H1 (cell line): ENCODE data around the gene PHF3. TPM values are rescaled to one million over a fixed set of nuclear protein-coding genes. Genes with fewer than 3 reads are reported as not detected.

Experiments used
- CTCF ChIA-PET: fragments of 300-600 bp; sonication (Branson Sonifier 250); formaldehyde crosslinking; loops from one replicate; lab custom pipeline; 2021; ENCODE audit not compliant: partially characterized antibody; lab: Charles Lee
- POLR2A ChIA-PET: fragments of 300-600 bp; sonication (Branson Sonifier 250); formaldehyde crosslinking; loops from one replicate; lab custom pipeline; 2021; ENCODE audit warnings: inconsistent platforms; ENCODE audit not compliant: partially characterized antibody; lab: Charles Lee
- DNase-seq, 2 experiments: peaks; one replicate each; pipeline versions ENCODE4 v3.0.0 to v3.0.0-alpha.2; 2010 to 2022; ENCODE audit warnings: low spot score in 2 of 2, low read depth in 1 of 2, mixed read lengths in 1 of 2
- FAIRE-seq: peaks from 2 replicates; lab custom pipeline; 2011; peaks lifted over from hg19 to GRCh38; lab: Jason Lieb, UNC
- H2AFZ ChIP-seq: 2 replicates; pipeline ENCODE4 v1.8.1; 2012; ENCODE audit warnings: low read length, inconsistent platforms
- H2AK5ac ChIP-seq: 2 replicates; pipeline ENCODE4 v1.6.1; 2013; ENCODE audit warnings: low read depth, low read length
- H2BK120ac ChIP-seq: replicated peaks from 2 replicates; pipeline ENCODE3; 2013; ENCODE audit warnings: low read depth, low read length, inconsistent platforms
- H2BK12ac ChIP-seq: 2 replicates; pipeline ENCODE4 v1.6.1; 2013; ENCODE audit warnings: low read depth, low read length
- H2BK15ac ChIP-seq: 2 replicates; pipeline ENCODE4 v1.6.1; 2013; ENCODE audit warnings: low read length
- H2BK20ac ChIP-seq: 2 replicates; pipeline ENCODE4 v1.6.1; 2013; ENCODE audit warnings: low read length
- H2BK5ac ChIP-seq: 2 replicates; pipeline ENCODE4 v1.6.1; 2013; ENCODE audit warnings: low read depth, low read length
- H3K14ac ChIP-seq: 2 replicates; pipeline ENCODE4 v1.6.1; 2013; ENCODE audit warnings: inconsistent platforms; ENCODE audit not compliant: insufficient read length
- H3K18ac ChIP-seq: 2 replicates; pipeline ENCODE4 v1.6.1; 2013; ENCODE audit warnings: low read length; ENCODE audit errors: extremely low read depth
- H3K23ac ChIP-seq: 2 replicates; pipeline ENCODE4 v1.6.1; 2013; ENCODE audit warnings: inconsistent platforms; ENCODE audit not compliant: insufficient read length
- H3K23me2 ChIP-seq: 2 replicates; pipeline ENCODE4 v1.6.1; 2013; ENCODE audit warnings: low read depth, low read length
- H3K27ac ChIP-seq: 2 replicates; pipeline ENCODE4 v1.6.1; 2011; ENCODE audit warnings: low read depth, low read length, inconsistent platforms
- H3K27me3 ChIP-seq, 4 experiments: replicated peaks in 1 of 4; 1 replicate in 1 of 4; 2 replicates in 3 of 4; pipeline versions ENCODE4 v1.6.1 to v1.8.1; 2011 to 2013; ENCODE audit warnings: low read length in 3 of 4, mild to moderate bottlenecking in 3 of 4, inconsistent platforms in 2 of 4, mixed read lengths in 2 of 4, moderate library complexity in 1 of 4; ENCODE audit not compliant: control insufficient read depth in 3 of 4, insufficient read depth in 3 of 4; ENCODE audit errors: extremely low read depth in 1 of 4
- H3K36me3 ChIP-seq, 4 experiments: 2 replicates each; pipeline versions ENCODE4 v1.6.1 to v1.8.1; 2011 to 2013; ENCODE audit warnings: mild to moderate bottlenecking in 4 of 4, low read length in 3 of 4, moderate library complexity in 2 of 4, control low read depth in 1 of 4, inconsistent platforms in 1 of 4; ENCODE audit not compliant: insufficient read depth in 4 of 4, control insufficient read depth in 2 of 4
- H3K4ac ChIP-seq: replicated peaks from 2 replicates; pipeline ENCODE3; 2013; ENCODE audit warnings: low read length, low read depth, mixed read lengths, inconsistent platforms; ENCODE audit not compliant: insufficient read length
- H3K4me1 ChIP-seq, 4 experiments: replicated peaks in 1 of 4; 1 replicate in 1 of 4; 2 replicates in 3 of 4; pipeline versions ENCODE4 v1.6.1 to v1.8.1; 2011 to 2013; ENCODE audit warnings: low read length in 3 of 4, inconsistent platforms in 2 of 4, mixed read lengths in 1 of 4; ENCODE audit not compliant: insufficient read depth in 4 of 4, control insufficient read depth in 3 of 4
- H3K4me2 ChIP-seq, 2 experiments: 2 replicates each; pipeline versions ENCODE4 v1.6.1 to v1.8.1; 2011 to 2013; ENCODE audit warnings: low read depth in 2 of 2, low read length in 2 of 2, control low read depth in 1 of 2, inconsistent platforms in 1 of 2, mild to moderate bottlenecking in 1 of 2; ENCODE audit not compliant: insufficient read depth in 1 of 2
- H3K4me3 ChIP-seq, 4 experiments: fragments of 200-600, 300-600 bp in 1 of 4; sonication (generic), shearing (Covaris generic), sonication (Bioruptor Twin) in 1 of 4; 2 replicates each; pipeline versions ENCODE4 v1.5.1 to v1.8.1; 2011 to 2016; ENCODE audit warnings: low read length in 4 of 4, low read depth in 3 of 4, control low read depth in 2 of 4, inconsistent platforms in 2 of 4, mild to moderate bottlenecking in 2 of 4, mixed read lengths in 1 of 4, moderate library complexity in 1 of 4; ENCODE audit not compliant: insufficient read depth in 2 of 4; ENCODE audit errors: extremely low read depth in 1 of 4
- H3K56ac ChIP-seq: replicated peaks from 2 replicates; pipeline ENCODE3; 2013; ENCODE audit warnings: low read depth, mild to moderate bottlenecking, mixed read lengths, low read length, inconsistent platforms; ENCODE audit not compliant: insufficient read length
- H3K79me1 ChIP-seq: 2 replicates; pipeline ENCODE4 v1.6.1; 2013; ENCODE audit warnings: low read depth, low read length, control low read depth
- H3K79me2 ChIP-seq, 2 experiments: 2 replicates each; pipeline versions ENCODE4 v1.6.1 to v1.8.1; 2012 to 2013; ENCODE audit warnings: low read length in 2 of 2, mild to moderate bottlenecking in 2 of 2, inconsistent platforms in 1 of 2; ENCODE audit not compliant: insufficient read depth in 2 of 2, control insufficient read depth in 1 of 2
- H3K9ac ChIP-seq, 4 experiments: replicated peaks in 1 of 4; 1 replicate in 1 of 4; 2 replicates in 3 of 4; pipeline versions ENCODE4 v1.6.1 to v1.8.1; 2011 to 2013; ENCODE audit warnings: low read depth in 3 of 4, low read length in 3 of 4, control low read depth in 2 of 4, mild to moderate bottlenecking in 2 of 4, moderate library complexity in 2 of 4, inconsistent platforms in 1 of 4; ENCODE audit errors: extremely low read depth in 1 of 4
- H3K9me3 ChIP-seq, 2 experiments: 2 replicates each; pipeline versions ENCODE4 v1.6.1 to v1.8.1; 2012 to 2013; ENCODE audit warnings: mild to moderate bottlenecking in 2 of 2, moderate library complexity in 2 of 2, control low read depth in 1 of 2, inconsistent platforms in 1 of 2, low read depth in 1 of 2, low read length in 1 of 2, mixed read lengths in 1 of 2; ENCODE audit not compliant: insufficient read depth in 2 of 2
- H4K20me1 ChIP-seq, 2 experiments: replicated peaks in 1 of 2; 2 replicates each; pipeline versions ENCODE3 to v1.8.1; 2011 to 2013; ENCODE audit warnings: inconsistent platforms in 2 of 2, low read length in 2 of 2, mild to moderate bottlenecking in 1 of 2; ENCODE audit not compliant: insufficient read depth in 2 of 2, control insufficient read depth in 1 of 2
- H4K5ac ChIP-seq: 2 replicates; pipeline ENCODE4 v1.6.1; 2013; ENCODE audit warnings: low read length, low read depth, mixed read lengths, inconsistent platforms; ENCODE audit not compliant: insufficient read length
- H4K8ac ChIP-seq: 2 replicates; pipeline ENCODE4 v1.8.0; 2013; ENCODE audit warnings: mild to moderate bottlenecking, moderate library complexity, low read length, inconsistent platforms; ENCODE audit not compliant: insufficient read depth; ENCODE audit errors: extremely low read depth
- H4K91ac ChIP-seq: replicated peaks from 2 replicates; pipeline ENCODE3; 2013; ENCODE audit warnings: low read length, mixed read lengths, inconsistent platforms; ENCODE audit not compliant: insufficient read length
- CBX8 ChIP-seq: fragments of 300-800, 300-1000 bp; sonication (generic); IDR thresholded peaks from 2 replicates; pipeline ENCODE4 v1.7.1; 2016; ENCODE audit warnings: low read depth, low read length, borderline replicate concordance
- CTCF ChIP-seq, 3 experiments: IDR thresholded peaks; 1 replicate in 2 of 3; 2 replicates in 1 of 3; pipeline versions ENCODE4 v1.5.1 to v1.6.1; 2011; ENCODE audit warnings: low read length in 3 of 3, mild to moderate bottlenecking in 3 of 3, inconsistent platforms in 2 of 3, low read depth in 1 of 3, moderate library complexity in 1 of 3; ENCODE audit not compliant: insufficient read depth in 1 of 3; ENCODE audit errors: control extremely low read depth in 1 of 3
- JUND ChIP-seq: IDR thresholded peaks from 2 replicates; pipeline ENCODE4 v1.6.1; 2011; ENCODE audit warnings: mild to moderate bottlenecking, improper control_type of control experiment, low read length
- MAX ChIP-seq: IDR thresholded peaks from 2 replicates; pipeline ENCODE4 v1.6.1; 2012; ENCODE audit warnings: inconsistent platforms
- RFX5 ChIP-seq: IDR thresholded peaks from 2 replicates; pipeline ENCODE4 v1.6.1; 2011; ENCODE audit warnings: low read depth, low read length, improper control_type of control experiment, borderline replicate concordance
- RNF2 ChIP-seq: fragments of 200-900, 300-1000 bp; sonication (generic); IDR thresholded peaks from 2 replicates; pipeline ENCODE4 v1.7.1; 2016; ENCODE audit warnings: borderline replicate concordance, low read depth, mild to moderate bottlenecking, antibody characterized with exemption, low read length; ENCODE audit not compliant: poor library complexity, severe bottlenecking; ENCODE audit errors: missing control alignments
- RXRA ChIP-seq: IDR thresholded peaks from 2 replicates; pipeline ENCODE4 v1.6.1; 2011; ENCODE audit warnings: low read depth, mild to moderate bottlenecking, low read length, moderate library complexity; ENCODE audit not compliant: insufficient read depth
- SP4 ChIP-seq: IDR thresholded peaks from 2 replicates; pipeline ENCODE4 v1.6.1; 2012; ENCODE audit warnings: low read length, inconsistent platforms
- TAF1 ChIP-seq: IDR thresholded peaks from 2 replicates; pipeline ENCODE4 v1.6.1; 2011; ENCODE audit warnings: mild to moderate bottlenecking, low read depth, low read length
- YY1 ChIP-seq: IDR thresholded peaks from 2 replicates; pipeline ENCODE4 v1.6.1; 2011; ENCODE audit warnings: low read depth, mild to moderate bottlenecking, low read length
- polyA plus RNA-seq, 7 experiments: library from polyadenylated mRNA; depleted of rRNA in 3 of 7; stranded (reverse) in 5 of 7; unstranded in 2 of 7; fragments of >200 nt in 5 of 7; fragments of 200-250 nt in 2 of 7; gene quantifications; 1 replicate in 5 of 7; 2 replicates in 1 of 7; 4 replicates in 1 of 7; pipeline versions ENCODE4 v1.2.1 to v1.2.3, GENCODE V29; 2011 to 2013; ENCODE audit warnings: missing spikeins in 2 of 7, mixed read lengths in 2 of 7
- total RNA-seq: library from RNA; stranded (reverse); fragmentation: NEBNext Ultra II Directional; extraction: Animal tissue kit (Norgen Biotek cat#: 25700); gene quantifications from 2 replicates; pipeline ENCODE4 v1.2.1, GENCODE V29; 2021

The PHF3 gene
- total and polyA plus RNA-seq, 2 of the 8 experiments (the other 6 are each of a cell fraction or from before 2014, with no cell fraction given), result 10.1 to 69.3 TPM

GRCh38 chr6:63724721-63725120 lies 89.1 kb downstream of the PHF3 start:
- Histone ChIP-seq H3K9ac (no peak overlapping the region), H3K56ac (no peak overlapping the region), H3K4me1 (no peaks in the 10 kb centered on the region), H3K4me3 (no peak overlapping the region), H3K4ac (no peak overlapping the region), H2AFZ (no peak overlapping the region), H3K27ac (no peak overlapping the region), H2BK120ac (no peak overlapping the region)
- CTCF ChIA-PET, result no interaction called here
- TF ChIP-seq SP4, result no peak
- no peak for TF ChIP-seq RFX5
- no peak for TF ChIP-seq RNF2
- TF ChIP-seq JUND, result no peak
- no peak for TF ChIP-seq TAF1
- TF ChIP-seq MAX, result no peak
- no peak for TF ChIP-seq CBX8
- TF ChIP-seq RXRA, result no peak
- TF ChIP-seq YY1, result no peak
- TF ChIP-seq CTCF (IDR thresholded peaks at IDR 0.05; ENCODE audit: control extremely low read depth in 1 of 3, insufficient read depth in 1 of 3, low read depth in 1 of 3, low read length in 3 of 3), result no peak
- TF ChIP-seq, all 59 proteins: peak for 0
- Histone ChIP-seq H3K18ac (no peak overlapping the region), H4K5ac (no peak overlapping the region), H4K8ac (no peak overlapping the region), H3K14ac (no peak overlapping the region), H4K20me1 (no peaks in the 10 kb centered on the region), H3K23ac (no peak overlapping the region), H3K4me2 (no peak overlapping the region), H3K27me3 (no peaks in the 10 kb centered on the region), H2BK5ac (no peak overlapping the region), H3K79me1 (no peaks in the 10 kb centered on the region), H3K23me2 (no peaks in the 10 kb centered on the region), H2BK12ac (no peak overlapping the region), H2BK20ac (no peak overlapping the region), H3K36me3 (no peaks in the 10 kb centered on the region), H3K9me3 (no peaks in the 10 kb centered on the region), H2AK5ac (no peak overlapping the region), H4K91ac (no peak overlapping the region), H2BK15ac (no peak overlapping the region), H3K79me2 (no peaks in the 10 kb centered on the region)
- FAIRE-seq (no peak), DNase-seq (no peak)
- POLR2A ChIA-PET, result no interaction called here
